LHCN-M2 (cell line): ENCODE results near the gene AKAP9. TPM values are rescaled to one million over a fixed set of nuclear protein-coding genes. Genes with fewer than 3 reads are reported as not detected.
"Not testable (repeated sequence)": the region's sequence is repeated elsewhere in the genome, so short reads cannot be mapped to it uniquely, and the experiment has no call there.

Source experiments
- DNase-seq: peaks from one replicate; pipeline ENCODE4 v3.0.0-alpha.2; 2012; ENCODE audit warnings: low read depth
- polyA plus RNA-seq: library from polyadenylated mRNA; unstranded; fragments of >200 nt; gene quantifications from one replicate; pipeline ENCODE4 v1.2.1, GENCODE V29; 2012; ENCODE audit warnings: missing spikeins
- total RNA-seq: library from RNA; depleted of rRNA; stranded (reverse); fragments of >200 nt; gene quantifications from 2 replicates; pipeline ENCODE4 v1.2.3, GENCODE V29; 2014; rRNA removed

The AKAP9 gene
- 39.3 and 42.3 TPM in 2 replicates for total RNA-seq
- 6.6 TPM for polyA plus RNA-seq

DNA sequence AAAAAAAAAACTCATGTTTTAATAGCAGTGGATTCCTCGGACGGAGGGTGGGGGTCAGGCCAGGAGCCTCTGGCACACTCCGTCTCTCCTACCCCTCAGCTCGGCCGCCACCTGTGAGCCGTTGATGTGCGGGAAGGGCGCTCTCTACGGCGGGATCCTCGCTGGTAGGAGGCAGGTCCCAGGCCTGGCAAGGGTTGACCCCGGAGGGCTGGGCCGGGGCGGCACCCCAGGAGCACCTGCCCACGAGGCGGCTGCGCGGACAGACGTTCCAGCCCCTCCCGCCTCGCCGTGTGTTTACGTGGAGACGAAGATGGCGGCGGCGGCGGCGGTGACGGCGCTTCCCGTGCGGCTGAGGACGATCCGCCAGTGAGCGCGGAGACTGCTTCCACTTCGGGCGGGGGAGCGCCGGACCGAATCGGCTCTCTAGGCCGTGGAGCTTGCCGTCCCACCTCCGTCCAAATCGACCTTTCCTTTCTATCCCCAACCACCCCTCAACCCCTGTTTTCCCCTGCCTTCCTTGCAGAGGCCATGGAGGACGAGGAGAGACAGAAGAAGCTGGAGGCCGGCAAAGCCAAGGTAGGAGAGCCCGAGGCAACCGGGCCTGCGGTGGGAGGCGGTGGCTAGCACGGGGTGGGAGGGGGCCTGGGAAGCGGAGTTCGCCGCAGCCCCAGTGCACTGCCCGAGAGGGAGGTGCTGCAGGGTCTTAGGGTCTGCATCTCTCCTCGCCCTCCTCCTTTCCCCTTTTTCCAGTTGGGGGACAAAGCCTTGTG lies at the start of gene AKAP9:
Gene AKAP9 (plus strand): TSS at position 291 of the 770 bp plus-strand sequence. CDS start 238 bp downstream, at position 529.
- DNase-seq: peak; percentile 80

DNA sequence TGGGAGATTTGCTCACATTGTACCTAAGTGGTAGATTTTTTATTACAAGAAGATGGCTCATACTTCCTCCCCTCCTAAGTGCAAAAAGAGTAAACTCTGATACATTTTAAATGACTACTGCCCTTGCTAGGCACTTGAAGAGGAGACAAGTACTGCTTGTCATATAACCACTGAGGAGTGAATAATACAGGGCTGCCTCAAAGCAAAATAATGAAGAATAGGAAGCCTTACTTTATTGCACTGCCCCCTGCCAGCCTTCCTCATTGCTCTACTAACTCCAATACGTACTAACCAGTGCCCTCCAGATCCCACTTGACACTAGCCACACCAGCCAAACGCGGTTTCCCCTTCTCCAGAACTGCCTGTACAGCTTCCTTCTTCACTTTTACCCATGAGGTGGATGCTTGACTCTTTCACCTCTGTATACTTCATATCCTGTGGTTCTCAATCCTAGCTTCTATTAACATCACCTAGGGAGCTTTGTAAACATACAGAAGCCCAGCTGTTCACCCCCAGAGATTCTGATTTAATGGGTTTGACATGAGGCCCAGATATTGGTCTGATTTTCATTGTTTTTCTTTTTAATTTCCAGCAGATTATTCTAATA lies 48.5 kb upstream of the AKAP9 start:
- peak; percentile 37 for DNase-seq

DNA sequence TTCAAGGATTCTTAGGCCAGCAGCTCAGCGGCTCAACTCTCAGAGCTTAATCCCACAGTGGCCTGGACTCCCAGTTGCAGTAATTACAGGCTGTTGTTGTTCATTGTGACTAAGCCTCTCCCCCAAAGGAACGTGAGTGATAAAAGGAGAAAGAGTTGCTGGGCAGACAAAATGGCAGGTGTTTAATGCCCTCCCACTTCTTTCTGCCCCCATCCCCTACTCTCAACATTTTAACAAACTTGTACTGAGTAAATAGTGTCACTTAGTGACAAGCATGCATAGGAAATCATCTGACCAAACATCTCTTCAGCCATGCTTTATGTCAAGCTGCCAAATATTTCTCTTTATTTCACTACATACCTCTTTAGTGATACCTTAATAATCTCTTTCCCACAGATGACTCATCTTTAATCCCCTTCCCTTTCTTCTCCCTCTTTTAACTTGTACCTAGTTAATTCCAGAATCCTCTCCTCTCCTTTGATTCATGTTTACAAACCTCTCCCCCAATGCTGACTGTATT lies 47.8 kb upstream of the AKAP9 start:
- DNase-seq: peak; percentile 80

DNA sequence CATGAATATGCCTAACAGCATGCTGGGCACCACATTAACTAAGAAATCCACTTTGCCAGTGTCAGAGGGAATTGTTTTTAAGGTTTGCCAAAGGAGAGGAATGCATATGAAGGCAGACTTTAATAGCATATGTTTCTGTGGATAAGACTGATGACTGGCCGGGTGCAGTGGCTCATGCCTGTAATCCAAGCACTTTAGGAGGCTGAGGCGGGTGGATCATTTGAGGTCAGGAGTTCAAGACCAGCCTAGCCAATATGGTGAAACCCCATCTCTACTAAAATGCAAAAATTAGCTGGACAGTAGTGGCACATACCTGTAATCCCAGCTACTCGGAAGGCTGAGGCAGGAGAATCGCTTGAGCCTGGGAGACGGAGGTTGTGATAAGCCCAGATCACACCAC lies 47.0 kb upstream of the AKAP9 start:
- not testable (repeated sequence) for DNase-seq

DNA sequence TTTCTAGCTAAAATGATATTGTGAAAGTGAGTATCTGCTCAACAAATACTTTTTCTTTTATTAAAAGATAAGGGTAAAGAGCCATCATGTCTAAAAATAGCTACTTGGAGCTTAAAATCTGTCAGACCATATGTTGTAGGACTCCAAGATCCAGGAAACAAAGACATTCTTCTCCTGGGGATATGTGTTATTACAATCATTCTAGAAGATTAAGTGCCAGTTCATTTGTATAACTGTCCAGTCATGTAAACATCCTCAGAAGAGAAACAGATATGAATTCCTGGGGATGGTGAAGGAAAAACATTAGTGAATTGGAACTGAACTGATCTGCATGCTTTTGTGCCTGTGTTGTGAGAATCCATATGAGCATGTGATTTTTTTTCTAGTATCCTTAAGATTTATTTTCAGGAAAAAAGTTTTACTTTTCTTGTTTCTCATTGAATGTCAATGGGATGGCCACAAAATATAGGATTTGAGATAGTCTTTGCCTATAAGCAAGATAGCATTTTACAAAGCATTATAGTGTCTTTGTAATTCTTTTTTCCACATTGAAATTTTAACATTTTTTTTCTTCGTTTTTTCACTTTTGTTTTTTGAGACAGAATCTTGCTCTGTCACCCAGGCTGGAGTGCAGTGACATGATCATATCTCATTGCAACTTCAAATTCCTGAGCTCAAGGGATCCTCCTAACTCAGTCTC lies 45.7 kb upstream of the AKAP9 start:
- DNase-seq: peak; percentile 56

DNA sequence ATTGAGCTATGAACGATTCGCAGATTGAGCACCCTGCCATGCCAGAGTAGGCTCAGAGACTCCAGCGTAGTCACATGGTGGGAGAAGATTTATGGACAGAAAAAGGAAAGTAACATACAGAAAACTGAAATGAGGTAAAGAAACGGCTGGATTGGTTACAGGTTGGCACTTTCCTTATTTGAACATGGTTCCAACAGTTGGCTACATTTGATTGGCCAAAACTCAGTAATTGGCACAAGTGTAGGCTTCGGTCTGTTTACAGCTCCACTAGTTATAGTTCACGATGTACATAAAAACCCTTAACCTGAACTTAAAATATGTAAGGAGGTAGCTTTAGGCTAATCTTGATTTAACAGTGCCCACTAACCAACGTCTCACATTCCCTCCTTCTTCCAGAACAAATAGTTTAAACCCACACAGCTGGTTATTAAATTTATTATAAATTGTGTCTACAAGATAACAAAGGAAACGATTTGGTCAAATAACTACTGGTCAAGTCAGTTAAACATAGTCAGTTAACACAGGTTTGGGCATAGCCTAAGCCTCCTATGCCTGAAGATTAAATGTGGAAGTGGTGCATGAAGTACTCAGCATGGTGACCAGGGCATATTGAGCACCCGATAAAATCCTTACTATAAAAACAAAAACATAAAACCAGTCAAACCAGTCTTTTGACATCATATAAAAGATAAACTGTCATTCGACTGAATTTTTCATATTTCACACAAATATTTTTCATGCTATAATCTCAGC lies 42.2 kb upstream of the AKAP9 start:
- no peak for DNase-seq

DNA sequence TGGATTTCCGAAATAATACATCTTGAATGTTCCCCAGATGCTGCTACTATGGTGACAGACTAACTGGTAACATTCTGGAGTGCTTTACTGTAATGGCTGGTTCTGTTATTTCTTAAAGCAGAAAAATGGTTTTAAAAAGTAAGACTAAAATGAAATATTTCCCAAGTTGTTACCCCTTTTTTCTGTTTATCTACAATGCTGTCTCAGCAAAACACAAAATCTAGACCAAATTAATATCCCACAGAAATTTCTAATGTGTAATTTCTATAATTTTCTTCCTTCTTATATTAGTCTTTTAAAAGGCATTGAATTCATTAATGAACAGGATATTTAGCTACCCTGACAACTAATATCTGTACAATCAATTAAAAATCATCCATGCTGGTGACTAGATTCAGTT lies 41.1 kb upstream of the AKAP9 start:
- no peak for DNase-seq

DNA sequence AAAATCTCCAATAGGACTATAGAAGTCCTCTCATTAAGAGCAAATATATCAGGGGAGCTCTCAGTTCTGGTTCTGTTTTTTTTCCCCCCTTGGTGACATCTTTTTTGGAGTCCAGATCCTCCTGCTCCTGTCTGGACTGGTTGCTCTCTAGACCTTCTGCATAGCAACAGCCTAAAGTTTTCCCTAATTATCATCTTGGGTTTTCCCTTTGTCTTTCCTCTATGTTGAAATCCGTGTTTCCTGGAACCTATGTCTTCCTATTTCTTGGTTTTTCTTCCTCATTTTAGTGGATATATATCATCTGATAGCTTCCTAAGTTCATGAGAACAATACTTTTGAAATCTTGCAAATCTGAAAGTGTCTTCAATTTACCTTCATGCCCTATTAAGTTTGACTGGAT lies 30.5 kb upstream of the AKAP9 start:
- no peak for DNase-seq

DNA sequence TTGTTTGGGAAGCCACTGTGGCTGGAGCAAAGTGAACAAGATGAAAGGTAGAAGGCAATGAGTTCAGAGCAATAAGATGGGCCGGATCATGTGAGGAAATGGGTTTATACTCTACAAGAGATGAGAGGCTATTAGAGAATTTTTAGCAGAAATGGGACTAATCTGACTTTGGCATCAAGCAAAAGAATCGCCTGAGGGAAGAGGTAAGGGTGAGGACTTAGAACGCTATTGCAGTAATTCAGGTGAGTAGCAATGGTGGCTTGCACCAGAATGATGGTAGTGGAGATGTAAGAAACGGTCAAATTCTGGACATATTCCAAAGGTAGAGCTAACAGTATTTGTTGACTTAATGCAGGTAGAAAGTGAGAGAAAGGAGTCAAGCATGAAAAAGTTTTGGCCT lies 29.5 kb upstream of the AKAP9 start:
- no peak for DNase-seq

DNA sequence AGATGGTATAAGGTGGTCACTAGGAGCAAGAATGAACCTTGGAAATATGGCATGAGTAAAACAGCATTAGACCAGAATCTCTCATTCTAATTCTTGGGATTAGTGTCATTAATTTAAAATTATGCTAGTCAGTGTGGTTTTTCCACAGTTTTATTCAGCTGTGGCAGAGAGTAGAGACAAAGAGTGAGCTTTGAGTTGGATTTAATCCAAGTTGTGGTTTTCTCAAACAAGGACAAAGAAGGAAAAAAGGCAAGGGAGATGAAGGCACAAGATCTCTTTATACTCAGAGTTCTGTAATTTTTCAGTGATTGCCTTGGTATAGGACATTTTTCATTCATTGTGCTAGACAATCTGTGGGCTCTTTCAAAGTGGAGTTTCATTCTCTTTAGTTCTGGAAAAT lies 28.2 kb upstream of the AKAP9 start:
- peak; percentile 48 for DNase-seq

DNA sequence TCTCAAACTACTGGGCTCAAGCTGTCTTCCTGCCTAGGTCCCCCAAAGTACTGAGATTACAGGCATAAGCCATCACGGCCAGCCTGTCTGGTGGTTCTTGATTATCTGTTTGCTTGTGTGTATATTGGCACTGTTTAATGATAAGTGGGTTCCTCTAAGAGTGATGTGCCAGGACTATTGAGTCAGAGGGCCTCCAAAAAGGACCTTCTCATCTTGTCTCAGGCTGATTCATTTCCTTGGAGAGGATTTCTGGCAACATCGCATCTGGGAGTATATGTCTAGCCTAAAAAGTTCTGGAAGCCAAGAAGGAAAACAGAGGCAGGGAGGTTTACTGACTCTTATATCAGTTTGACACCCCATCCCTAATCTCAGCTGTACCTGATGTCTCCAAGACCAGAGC lies 27.1 kb upstream of the AKAP9 start:
- peak; percentile 47 for DNase-seq

DNA sequence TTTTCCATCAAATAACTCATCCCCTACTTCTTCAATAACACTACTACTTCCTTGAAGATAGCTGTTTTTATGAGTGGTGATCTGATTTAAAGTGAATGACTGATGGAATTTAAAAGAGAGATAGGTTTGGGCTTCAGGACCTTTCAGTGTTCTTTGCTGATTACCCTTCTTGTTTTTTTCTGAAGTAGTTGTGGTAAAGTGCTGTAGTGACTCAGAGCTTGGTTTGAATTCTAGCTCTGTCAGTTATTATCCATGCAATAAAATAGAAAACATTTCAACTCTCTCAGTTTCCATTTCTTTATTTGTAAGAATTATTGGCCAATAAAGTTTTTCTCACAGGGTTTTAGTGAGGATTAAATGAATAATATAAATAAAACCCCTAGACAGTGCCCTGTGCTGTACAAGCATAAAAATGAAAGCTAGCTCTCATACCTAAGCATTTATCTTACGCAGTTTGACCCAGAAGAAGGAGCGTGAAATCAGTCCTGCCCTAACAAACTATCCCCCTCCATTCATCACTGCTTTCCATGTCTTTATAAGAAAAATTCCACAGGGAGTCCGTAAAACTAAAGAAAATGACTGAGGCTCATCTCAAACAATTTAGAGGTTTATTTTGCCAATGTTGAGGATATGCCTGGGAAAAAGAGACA lies 25.1 kb upstream of the AKAP9 start:
- DNase-seq: peak; percentile 66

DNA sequence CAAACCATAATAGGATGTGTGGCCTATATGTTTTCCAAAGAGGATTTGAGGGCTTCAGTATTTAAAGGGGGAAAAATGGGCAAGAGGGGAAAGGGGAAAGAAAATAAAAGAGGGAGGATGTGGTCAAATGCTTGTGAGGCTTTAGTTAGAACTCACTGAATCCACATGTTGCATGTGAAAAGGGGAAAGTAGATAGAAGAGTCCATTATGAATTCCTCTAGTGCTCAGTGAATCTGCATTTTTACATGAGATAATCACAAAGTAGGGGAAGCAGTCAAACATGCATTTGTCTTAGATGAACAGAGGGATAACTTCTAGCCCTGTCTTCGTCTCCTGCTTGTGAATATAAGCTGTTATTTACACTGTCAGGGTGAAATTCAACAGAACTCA lies 24.6 kb upstream of the AKAP9 start:
- no peak for DNase-seq

DNA sequence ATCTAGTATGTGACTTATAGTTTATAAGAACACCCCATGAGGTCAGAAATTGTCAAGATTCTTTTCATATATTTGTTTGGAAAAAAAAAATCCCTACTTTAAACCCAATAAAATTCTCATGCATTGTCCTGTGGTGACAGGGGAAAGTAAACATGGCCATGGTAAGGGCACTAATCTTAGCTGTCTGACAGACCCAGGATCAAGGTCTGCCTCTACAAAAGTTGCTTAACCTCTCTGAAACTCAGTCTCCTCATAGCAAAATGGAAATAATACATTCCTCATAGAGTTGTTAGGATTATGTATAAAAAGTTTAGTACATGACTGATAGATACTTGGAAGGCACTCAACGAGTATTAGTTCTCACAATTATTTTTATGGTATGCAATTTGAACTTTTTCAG lies 22.3 kb upstream of the AKAP9 start:
- DNase-seq: no peak

DNA sequence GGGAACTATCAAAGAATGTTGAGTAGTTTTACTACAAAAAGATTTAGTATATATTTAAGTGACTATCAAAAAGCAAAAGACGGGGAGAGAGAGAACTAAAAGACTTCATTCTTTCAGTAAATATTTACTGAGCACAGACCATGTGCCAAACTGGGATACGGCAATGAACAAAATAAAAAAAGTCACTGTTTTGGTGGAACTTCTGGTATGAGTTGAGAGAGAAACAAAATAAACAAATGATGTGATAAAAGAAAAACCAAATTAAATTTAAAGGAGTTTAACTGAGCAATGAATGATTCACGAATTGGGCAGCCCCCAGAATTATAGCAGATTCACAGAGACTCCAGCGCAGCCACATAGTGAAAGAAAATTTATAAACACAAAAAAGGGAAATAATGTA lies 17.8 kb upstream of the AKAP9 start:
- no peak for DNase-seq

DNA sequence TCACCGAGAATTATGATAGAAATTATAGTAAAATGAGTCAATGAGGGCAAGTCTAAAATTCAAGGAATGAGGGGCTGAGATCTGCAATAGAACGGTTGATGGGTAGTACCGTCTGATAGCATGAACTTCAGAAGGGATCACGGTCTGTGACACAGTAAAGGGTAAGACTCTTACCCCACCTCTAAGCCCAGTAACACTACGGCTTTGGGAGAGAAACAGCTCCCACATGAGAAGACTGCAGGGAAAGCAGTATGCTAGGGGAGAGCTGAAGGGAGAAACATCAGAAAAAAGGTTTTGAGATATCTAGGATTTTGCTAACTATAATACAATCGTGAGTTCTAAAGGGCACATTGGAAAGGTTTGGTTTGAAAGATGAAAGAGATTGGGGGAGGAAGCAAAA lies 12.8 kb upstream of the AKAP9 start:
- DNase-seq: no peak

DNA sequence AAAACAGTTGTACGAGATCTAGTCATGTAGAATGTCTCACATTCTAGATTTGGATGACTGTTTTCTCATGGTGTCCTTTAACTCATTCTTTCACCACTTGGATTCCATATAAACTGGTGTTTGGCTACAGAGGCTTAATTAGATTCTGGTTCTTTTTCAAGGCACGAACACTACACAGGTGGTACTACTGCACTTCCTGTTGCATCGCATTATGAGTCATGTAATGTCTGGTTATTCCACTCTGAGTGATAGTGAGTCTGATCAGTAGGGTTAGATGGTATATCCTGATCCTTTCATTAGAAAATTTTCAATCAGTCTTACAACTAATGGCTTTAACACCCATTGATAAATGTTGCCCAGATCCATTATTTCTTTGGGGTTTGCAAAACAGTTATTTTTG lies 11.2 kb upstream of the AKAP9 start:
- no peak for DNase-seq

DNA sequence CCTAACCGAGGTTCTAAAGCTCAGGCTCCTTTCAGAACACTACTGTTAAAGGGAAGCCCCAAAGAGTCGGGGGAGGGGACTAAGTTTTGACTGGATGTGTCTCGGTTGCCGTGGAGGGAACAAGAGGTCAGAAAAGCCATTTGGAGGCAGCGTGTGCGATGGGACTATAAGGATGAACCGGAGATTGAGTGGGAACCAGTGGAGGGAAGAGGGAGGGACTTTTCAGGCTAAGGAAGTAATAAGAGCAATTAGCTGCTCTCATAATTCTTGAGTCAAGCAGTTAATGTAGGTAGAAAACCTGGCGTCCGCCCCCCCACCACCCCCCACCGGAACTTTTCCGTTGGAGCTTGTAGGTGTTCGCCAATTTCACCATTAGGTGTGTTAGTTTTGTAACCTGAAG lies 491 bp upstream of the AKAP9 start:
- peak; percentile 42 for DNase-seq

DNA sequence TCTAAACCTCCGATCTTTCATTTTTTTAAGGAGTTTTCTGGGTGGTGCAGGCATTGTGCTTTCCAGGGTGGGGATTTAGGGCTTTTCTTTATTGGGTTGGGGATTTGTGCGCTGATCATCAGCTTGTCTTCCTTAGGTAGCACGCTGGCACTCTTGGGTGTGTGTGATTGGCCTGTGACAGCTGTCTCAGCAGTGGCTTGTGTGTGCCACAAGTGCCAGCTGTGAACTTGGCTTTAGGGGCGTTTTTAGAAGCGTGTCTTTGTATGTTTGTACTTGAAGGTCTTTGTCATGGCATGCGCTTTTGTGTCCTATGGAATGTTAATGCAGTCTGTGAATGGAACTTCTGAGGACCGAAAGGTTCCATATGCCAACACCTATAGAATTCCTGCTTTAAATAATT lies 788 bp downstream of the AKAP9 start:
- DNase-seq: peak; percentile 71

DNA sequence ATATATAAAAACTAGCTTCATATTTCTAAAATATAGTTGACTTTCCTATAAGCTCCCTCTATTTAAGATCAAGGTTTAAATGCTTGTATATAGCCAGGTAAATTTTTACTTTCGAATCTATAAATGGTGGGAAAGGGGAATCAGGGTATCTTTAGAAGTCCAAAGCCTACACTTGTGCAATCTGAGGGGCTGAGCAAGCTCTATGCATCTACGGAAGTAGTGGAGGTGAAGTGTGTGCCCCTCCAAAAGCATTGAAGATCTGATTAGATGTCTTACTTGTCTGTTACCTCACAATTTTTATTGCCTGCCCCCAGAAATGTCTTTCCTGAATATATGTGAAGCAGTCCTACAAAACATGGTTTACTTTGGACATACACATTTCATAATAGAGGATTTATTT lies 1.6 kb downstream of the AKAP9 start:
- DNase-seq: no peak

DNA sequence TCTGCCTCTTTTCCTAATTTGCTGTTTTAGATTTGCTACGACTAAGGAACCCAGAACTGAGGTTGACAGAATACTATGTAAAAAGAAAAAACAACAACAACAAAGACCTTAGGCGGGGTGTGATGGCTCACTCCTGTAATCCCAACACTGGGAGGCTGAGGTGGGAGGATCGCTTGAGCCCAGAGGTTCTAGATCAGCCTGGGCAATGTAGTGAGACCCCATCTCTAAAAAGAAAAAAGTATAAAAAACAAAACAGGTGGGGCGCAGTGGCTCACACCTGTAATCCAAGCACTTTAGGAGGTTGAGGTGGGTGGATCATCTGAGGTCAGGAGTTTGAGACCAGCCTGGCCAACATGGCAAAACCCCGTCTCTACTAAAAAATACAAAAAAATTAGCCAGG lies 4.3 kb downstream of the AKAP9 start:
- DNase-seq: not testable (repeated sequence)
